ENCODE measurements around the gene TFDP1.

TFDP1 gene

DNA sequence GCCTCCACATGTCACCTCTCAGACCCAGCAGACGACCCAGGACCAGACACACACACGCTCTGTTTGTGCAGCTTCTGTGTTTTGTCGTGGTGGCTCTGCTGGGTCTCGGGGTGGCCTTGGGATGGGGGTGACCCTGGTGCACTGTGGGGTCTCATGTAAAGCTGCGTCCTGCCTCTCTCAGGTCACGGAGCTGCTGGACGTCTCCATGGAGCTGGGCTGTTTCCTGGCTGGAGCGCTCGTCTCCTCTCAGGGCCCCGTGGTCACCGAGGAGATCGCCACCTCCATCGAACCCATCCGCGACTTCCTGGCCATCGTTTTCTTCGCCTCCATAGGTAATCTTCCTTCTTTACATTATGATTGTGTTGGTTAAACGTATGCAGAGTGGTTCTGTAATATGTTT is 45.4 kb upstream of the TFDP1 start:
- no peak overlapping the region for H3K4me3 ChIP-seq (ENCODE audit: low read depth, low read length)
- DNase-seq (ENCODE audit: low read depth): no peak
- TF ChIP-seq, protein P1, sequence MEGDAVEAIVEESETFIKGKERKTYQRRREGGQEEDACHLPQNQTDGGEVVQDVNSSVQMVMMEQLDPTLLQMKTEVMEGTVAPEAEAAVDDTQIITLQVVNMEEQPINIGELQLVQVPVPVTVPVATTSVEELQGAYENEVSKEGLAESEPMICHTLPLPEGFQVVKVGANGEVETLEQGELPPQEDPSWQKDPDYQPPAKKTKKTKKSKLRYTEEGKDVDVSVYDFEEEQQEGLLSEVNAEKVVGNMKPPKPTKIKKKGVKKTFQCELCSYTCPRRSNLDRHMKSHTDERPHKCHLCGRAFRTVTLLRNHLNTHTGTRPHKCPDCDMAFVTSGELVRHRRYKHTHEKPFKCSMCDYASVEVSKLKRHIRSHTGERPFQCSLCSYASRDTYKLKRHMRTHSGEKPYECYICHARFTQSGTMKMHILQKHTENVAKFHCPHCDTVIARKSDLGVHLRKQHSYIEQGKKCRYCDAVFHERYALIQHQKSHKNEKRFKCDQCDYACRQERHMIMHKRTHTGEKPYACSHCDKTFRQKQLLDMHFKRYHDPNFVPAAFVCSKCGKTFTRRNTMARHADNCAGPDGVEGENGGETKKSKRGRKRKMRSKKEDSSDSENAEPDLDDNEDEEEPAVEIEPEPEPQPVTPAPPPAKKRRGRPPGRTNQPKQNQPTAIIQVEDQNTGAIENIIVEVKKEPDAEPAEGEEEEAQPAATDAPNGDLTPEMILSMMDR (IDR thresholded peaks at IDR 0.05; ENCODE audit: control insufficient read depth, extremely low read depth, insufficient read depth): no peak

DNA sequence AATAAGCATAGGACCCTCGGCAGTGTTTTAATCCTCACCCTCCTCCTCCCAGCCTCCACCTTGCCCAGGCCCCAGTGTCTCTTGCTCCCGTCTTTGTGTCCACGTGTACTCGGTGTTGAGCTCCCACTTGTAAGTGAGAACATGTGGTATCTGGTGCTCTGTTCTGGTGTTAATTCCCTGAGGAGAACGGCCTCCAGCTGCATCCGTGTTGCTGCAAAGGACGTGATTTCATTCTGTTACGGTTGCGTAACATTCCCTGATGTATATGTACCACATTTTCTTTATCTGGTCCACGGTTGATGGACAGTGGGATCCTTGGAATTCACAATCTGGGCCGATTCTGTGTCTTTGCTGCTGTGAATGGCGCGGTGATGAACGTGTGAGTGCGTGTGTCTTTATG is 44.7 kb upstream of the TFDP1 start:
- no peak overlapping the region for H3K4me3 ChIP-seq (ENCODE audit: low read depth, low read length)
- TF ChIP-seq, protein P1 (IDR thresholded peaks at IDR 0.05; ENCODE audit: control insufficient read depth, extremely low read depth, insufficient read depth): no peak
- DNase-seq (ENCODE audit: low read depth): no peak

DNA sequence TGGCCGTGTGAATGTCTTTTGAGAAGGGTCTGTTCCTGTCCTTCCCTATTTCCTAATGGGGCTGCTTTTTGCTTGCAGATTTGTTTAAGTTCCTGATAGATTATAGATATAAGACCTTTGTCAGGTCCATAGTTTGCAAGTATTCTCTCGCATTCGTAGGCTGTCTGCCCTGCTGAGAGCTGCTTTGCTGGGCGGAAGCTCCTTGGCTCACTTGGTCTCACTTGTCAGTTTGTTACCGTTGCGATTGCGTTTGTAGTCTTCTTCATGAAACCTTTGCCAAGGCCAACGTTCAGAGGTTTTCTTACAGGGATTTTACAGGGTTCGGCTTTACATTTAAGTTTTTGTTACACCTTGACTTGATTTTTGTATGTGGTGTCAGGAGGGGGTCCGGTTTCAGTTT is 44.0 kb upstream of the TFDP1 start:
- no peak for DNase-seq (ENCODE audit: low read depth)
- H3K4me3 ChIP-seq (ENCODE audit: low read depth, low read length): no peak overlapping the region
- TF ChIP-seq, protein P1 (IDR thresholded peaks at IDR 0.05; ENCODE audit: control insufficient read depth, extremely low read depth, insufficient read depth): no peak

DNA sequence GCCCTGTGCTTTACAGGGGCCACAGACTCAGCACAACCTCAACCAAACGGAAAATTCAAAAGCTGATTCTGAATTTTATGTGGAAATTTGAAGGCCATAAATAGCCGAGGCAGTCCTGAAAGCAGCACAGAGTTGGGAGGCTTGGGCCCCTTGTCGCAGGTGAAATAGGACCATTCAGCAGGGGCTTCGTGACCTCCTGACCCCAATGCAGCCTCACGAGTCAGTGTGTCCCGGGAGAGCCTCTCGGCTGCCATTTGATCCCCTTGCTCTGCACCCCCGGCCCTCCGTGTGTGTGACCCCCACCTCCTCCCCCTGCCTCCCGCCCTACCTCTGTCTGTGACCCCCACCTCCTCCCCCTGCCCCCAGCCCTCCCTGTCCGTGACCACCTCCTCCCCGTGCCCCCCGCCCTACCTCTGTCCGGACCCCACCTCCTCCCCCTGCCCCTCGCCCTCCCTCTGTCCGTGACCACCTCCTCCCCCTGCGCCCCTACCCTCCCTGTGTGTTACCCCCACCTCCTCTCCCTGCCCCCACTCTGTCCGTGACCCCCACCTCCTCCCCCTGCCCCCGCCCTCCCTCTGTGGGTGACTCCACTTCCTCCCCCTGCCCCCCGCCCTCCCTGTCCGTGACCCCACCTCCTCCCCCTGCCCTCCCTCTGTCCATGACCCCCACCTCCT is 41.7 kb upstream of the TFDP1 start:
- TF ChIP-seq, protein P1 (IDR thresholded peaks at IDR 0.05; ENCODE audit: control insufficient read depth, extremely low read depth, insufficient read depth): no peak
- DNase-seq (ENCODE audit: low read depth): no peak
- H3K4me3 ChIP-seq (ENCODE audit: low read depth, low read length): no peak overlapping the region

DNA sequence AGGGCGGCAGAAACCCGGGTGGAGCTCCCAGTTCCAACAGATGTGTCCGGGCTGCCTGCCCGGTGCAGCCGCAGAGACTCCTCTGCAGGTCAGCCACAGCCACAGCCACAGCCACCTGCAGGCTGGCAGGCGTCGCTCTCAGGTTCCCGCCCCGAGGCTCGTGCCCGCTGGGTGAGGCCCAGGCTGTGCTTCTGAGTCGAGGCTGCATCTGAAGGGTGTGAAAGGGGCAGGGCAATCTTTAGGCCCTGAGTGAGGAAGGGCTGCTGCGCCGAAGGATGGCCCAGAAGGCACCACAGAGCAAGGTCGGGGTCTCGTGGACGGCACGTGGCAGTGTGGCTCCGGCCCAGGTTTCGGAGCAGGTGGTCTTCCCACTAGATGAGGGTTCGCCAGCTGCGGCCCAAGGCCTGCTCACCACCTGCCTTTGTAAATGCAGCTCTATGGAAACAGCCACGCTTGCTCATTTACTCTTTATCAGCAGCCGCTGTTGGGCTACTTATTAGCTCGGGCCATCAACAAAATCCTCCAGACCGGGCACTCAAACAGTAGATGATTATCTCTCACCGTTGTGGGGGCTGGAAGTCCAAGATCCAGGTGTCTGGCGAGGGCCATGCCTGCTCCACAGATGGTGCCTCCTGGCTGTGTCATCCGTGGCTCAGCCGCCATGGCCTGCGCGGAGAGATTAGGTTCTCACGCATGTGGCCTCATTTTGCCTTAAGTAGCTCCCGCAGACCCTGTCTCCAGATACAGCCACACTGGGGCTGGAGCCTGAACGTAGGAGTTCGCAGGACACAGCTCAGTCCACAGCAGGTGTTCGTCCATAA is 40.3 kb upstream of the TFDP1 start:
- TF ChIP-seq, protein P1 (IDR thresholded peaks at IDR 0.05; ENCODE audit: control insufficient read depth, extremely low read depth, insufficient read depth): no peak
- DNase-seq (ENCODE audit: low read depth): no peak
- H3K4me3 ChIP-seq (ENCODE audit: low read depth, low read length): no peak overlapping the region

DNA sequence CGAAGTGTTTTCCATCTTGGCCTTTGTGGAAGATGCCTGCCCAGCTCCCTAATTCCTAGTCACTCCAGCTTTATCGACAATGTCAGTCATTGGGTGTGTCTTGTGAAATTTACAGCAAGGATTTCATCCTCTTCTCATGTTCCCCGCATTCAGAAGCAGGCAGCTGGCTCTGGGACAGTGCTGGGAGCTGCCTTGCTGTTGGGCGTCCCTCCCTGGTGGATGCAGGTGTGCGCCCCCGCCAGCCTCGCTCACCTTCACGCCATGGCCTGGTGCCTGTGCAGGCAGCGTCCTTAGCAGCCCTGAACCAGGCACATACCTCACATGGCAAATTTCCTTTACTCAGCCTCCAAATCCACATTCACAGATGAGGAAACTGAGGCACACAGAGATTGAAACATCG is 39.7 kb upstream of the TFDP1 start:
- H3K4me3 ChIP-seq (ENCODE audit: low read depth, low read length): no peak overlapping the region
- DNase-seq (ENCODE audit: low read depth): no peak
- TF ChIP-seq, protein P1 (IDR thresholded peaks at IDR 0.05; ENCODE audit: control insufficient read depth, extremely low read depth, insufficient read depth): no peak

Measured in LNCaP clone FGC (cell line).